Cardiac fibroblast (primary cell): ENCODE results near the gene SELENOF.

ENCODE experiments used
- DNase-seq, 2 donors: peaks; one replicate each; pipeline versions ENCODE4 v3.0.0 to v3.0.0-alpha.2; 2010; ENCODE audit warnings: low read depth in 2 of 2
- H3K4me3 ChIP-seq, 2 donors: replicated peaks in 1 of 2; 1 replicate in 1 of 2; 2 replicates in 1 of 2; pipeline ENCODE4 v1.5.1; 2011; ENCODE audit warnings: low read depth in 2 of 2, low read length in 2 of 2, mild to moderate bottlenecking in 2 of 2, moderate library complexity in 1 of 2
- CTCF ChIP-seq: IDR thresholded peaks from one replicate; pipeline ENCODE4 v1.5.1; 2011; ENCODE audit warnings: low read depth, mild to moderate bottlenecking, low read length, inconsistent platforms

Gene SELENOF

GRCh38 chr1:86833461-86834215 is 80.3 kb downstream of the SELENOF start:
- H3K4me3 ChIP-seq, result no peak overlapping the region
- TF ChIP-seq CTCF, result peak; percentile 54
- DNase-seq, result peak; percentile 95

GRCh38 chr1:86832433-86832832 is 81.5 kb downstream of the SELENOF start:
- H3K4me3 ChIP-seq, result no peak overlapping the region
- TF ChIP-seq CTCF, result no peak
- no peak for DNase-seq

GRCh38 chr1:86829321-86829720 is 84.6 kb downstream of the SELENOF start:
- no peak for TF ChIP-seq CTCF
- no peak overlapping the region for H3K4me3 ChIP-seq
- no peak for DNase-seq

- H3K4me3 ChIP-seq, result no peak overlapping the region
- DNase-seq, result no peak
- no peak for TF ChIP-seq CTCF
These were observed 85.9 kb downstream of the SELENOF start for GRCh38 chr1:86828024-86828423.

- no peak for DNase-seq
- H3K4me3 ChIP-seq, result no peak overlapping the region
- no peak for TF ChIP-seq CTCF
These were observed 87.1 kb downstream of the SELENOF start for GRCh38 chr1:86826856-86827255.

GRCh38 chr1:86825319-86825718 is 88.6 kb downstream of the SELENOF start:
- peak in 1 of 2 donors; percentile 53 for DNase-seq
- no peak overlapping the region for H3K4me3 ChIP-seq
- no peak for TF ChIP-seq CTCF
